Spleen (tissue), 7 donors: ENCODE results near the gene FYN.

ENCODE experiments used
- POLR2A ChIP-seq, 3 donors: fragments of 450-650 bp; IDR thresholded peaks; one replicate each; pipeline ENCODE4 v1.5.1; 2017; ENCODE audit warnings: antibody characterized with exemption in 3 of 3, mild to moderate bottlenecking in 1 of 3
- POLR2AphosphoS5 ChIP-seq, 3 donors: sonication (generic); formaldehyde crosslinking; IDR thresholded peaks; one replicate each; pipeline ENCODE4 v1.5.1; 2017; ENCODE audit warnings: antibody characterized with exemption in 3 of 3
- TF ChIP-seq, protein P1 (sequence below), 11 experiments: fragments of 200-600 bp in 7 of 11; fragments of 450-650 bp in 4 of 11; sonication (generic) in 4 of 11; IDR thresholded peaks in 8 of 11; conservative IDR thresholded peaks in 3 of 11; 1 replicate in 7 of 11; 2 replicates in 4 of 11; pipeline versions ENCODE4 v1.4.0 to v1.8.0; 2016 to 2021; ENCODE audit warnings: antibody characterized with exemption in 11 of 11, inconsistent platforms in 4 of 11, mild to moderate bottlenecking in 1 of 11
- donor health status: DM: no; HTN: no; CAD: no; lungs with moderate emphysema.
- donor health status: DM: no; HTN: no; CAD: no.
- donor health status: DM: no; HTN: no; CAD: no.

GRCh38 chr6:111809766-111810165, 63.5 kb downstream of the FYN start:
- TF ChIP-seq, protein P1, sequence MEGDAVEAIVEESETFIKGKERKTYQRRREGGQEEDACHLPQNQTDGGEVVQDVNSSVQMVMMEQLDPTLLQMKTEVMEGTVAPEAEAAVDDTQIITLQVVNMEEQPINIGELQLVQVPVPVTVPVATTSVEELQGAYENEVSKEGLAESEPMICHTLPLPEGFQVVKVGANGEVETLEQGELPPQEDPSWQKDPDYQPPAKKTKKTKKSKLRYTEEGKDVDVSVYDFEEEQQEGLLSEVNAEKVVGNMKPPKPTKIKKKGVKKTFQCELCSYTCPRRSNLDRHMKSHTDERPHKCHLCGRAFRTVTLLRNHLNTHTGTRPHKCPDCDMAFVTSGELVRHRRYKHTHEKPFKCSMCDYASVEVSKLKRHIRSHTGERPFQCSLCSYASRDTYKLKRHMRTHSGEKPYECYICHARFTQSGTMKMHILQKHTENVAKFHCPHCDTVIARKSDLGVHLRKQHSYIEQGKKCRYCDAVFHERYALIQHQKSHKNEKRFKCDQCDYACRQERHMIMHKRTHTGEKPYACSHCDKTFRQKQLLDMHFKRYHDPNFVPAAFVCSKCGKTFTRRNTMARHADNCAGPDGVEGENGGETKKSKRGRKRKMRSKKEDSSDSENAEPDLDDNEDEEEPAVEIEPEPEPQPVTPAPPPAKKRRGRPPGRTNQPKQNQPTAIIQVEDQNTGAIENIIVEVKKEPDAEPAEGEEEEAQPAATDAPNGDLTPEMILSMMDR (IDR thresholded peaks at IDR 0.05 in 8 of 11, conservative IDR thresholded peaks at IDR 0.05 in 3 of 11) = no peak
- no peak for TF ChIP-seq POLR2A (IDR thresholded peaks at IDR 0.05)
- no peak for TF ChIP-seq POLR2AphosphoS5 (IDR thresholded peaks at IDR 0.05)
